Keratinocyte (primary cell): Measurements from ENCODE around the gene CXCL6. TPM values are rescaled to one million over a fixed set of nuclear protein-coding genes. Genes with fewer than 3 reads are reported as not detected.

ENCODE experiments used
- DNase-seq: peaks from one replicate; pipeline ENCODE4 v3.0.0-alpha.2; 2011; ENCODE audit warnings: low read depth, missing footprints, low spot score
- FAIRE-seq: peaks from 2 replicates; lab custom pipeline; 2011; peaks lifted over from hg19 to GRCh38; lab: Jason Lieb, UNC
- H2AFZ ChIP-seq: 2 replicates; pipeline ENCODE4 v1.6.0; 2012; ENCODE audit warnings: low read length, control low read depth, inconsistent platforms; ENCODE audit not compliant: control insufficient read depth
- H3K27ac ChIP-seq: 2 replicates; pipeline ENCODE4 v1.5.1; 2011; ENCODE audit warnings: low read length; ENCODE audit not compliant: control insufficient read depth, insufficient read depth
- H3K27me3 ChIP-seq: 3 replicates; pipeline ENCODE4 v1.6.0; 2011; ENCODE audit warnings: low read length; ENCODE audit not compliant: control insufficient read depth, insufficient read depth; ENCODE audit errors: extremely low read depth
- H3K36me3 ChIP-seq, 2 experiments: 2 replicates in 1 of 2; 3 replicates in 1 of 2; pipeline ENCODE4 v1.5.1; 2011; ENCODE audit warnings: low read length in 2 of 2, mild to moderate bottlenecking in 1 of 2; ENCODE audit not compliant: control insufficient read depth in 2 of 2, insufficient read depth in 2 of 2; ENCODE audit errors: extremely low read depth in 1 of 2
- H3K4me1 ChIP-seq: 3 replicates; pipeline ENCODE4 v1.5.1; 2011; ENCODE audit warnings: low read length; ENCODE audit not compliant: control insufficient read depth, insufficient read depth; ENCODE audit errors: extremely low read depth
- H3K4me2 ChIP-seq: 3 replicates; pipeline ENCODE4 v1.6.0; 2011; ENCODE audit warnings: low read depth, low read length; ENCODE audit not compliant: control insufficient read depth, insufficient read depth; ENCODE audit errors: extremely low read depth
- H3K4me3 ChIP-seq, 3 experiments: fragments of 200-600 bp in 1 of 3; sonication (generic) in 1 of 3; 2 replicates in 2 of 3; 3 replicates in 1 of 3; pipeline ENCODE4 v1.5.1; 2011 to 2016; ENCODE audit warnings: low read length in 3 of 3, mild to moderate bottlenecking in 3 of 3, control low read depth in 2 of 3, inconsistent platforms in 1 of 3, low read depth in 1 of 3, mixed read lengths in 1 of 3, mixed run types in 1 of 3, moderate library complexity in 1 of 3; ENCODE audit not compliant: control insufficient read depth in 2 of 3, insufficient read depth in 2 of 3; ENCODE audit errors: extremely low read depth in 1 of 3
- H3K79me2 ChIP-seq: 2 replicates; pipeline ENCODE4 v1.6.0; 2012; ENCODE audit warnings: low read length; ENCODE audit not compliant: control insufficient read depth, insufficient read depth
- H3K9ac ChIP-seq: 3 replicates; pipeline ENCODE4 v1.6.0; 2011; ENCODE audit warnings: low read length; ENCODE audit not compliant: control insufficient read depth, insufficient read depth; ENCODE audit errors: extremely low read depth
- H3K9me1 ChIP-seq: 3 replicates; pipeline ENCODE4 v1.6.0; 2011; ENCODE audit warnings: low read length; ENCODE audit not compliant: control insufficient read depth, insufficient read depth; ENCODE audit errors: extremely low read depth
- H3K9me3 ChIP-seq: 2 replicates; pipeline ENCODE4 v1.5.1; 2012; ENCODE audit warnings: low read depth, low read length; ENCODE audit not compliant: control insufficient read depth
- H4K20me1 ChIP-seq: 3 replicates; pipeline ENCODE4 v1.6.0; 2011; ENCODE audit warnings: low read length; ENCODE audit not compliant: control insufficient read depth, insufficient read depth; ENCODE audit errors: extremely low read depth
- CTCF ChIP-seq, 3 experiments: IDR thresholded peaks in 1 of 3; conservative IDR thresholded peaks in 1 of 3; optimal IDR thresholded peaks in 1 of 3; 2 replicates in 2 of 3; 3 replicates in 1 of 3; pipeline versions ENCODE3 to v1.5.1; 2011; ENCODE audit warnings: low read length in 3 of 3, mild to moderate bottlenecking in 3 of 3, moderate library complexity in 2 of 3, control low read depth in 1 of 3, inconsistent platforms in 1 of 3; ENCODE audit not compliant: insufficient read depth in 2 of 3; ENCODE audit errors: extremely low read depth in 1 of 3
- EZH2 ChIP-seq: IDR thresholded peaks from one replicate; pipeline ENCODE4 v1.6.1; 2012; ENCODE audit warnings: inconsistent platforms, mild to moderate bottlenecking, low read length, moderate library complexity
- dilution Hi-C: fragments of 300-500 bp; cut with MboI; formaldehyde crosslinking; loops from one replicate; pipeline ENCODE4 v1.7.0; 2020; ENCODE audit warnings: low sequenced_read_pairs; ENCODE audit not compliant: extremely low pct_ligation_motif_present
- polyA plus RNA-seq, 5 experiments: library from polyadenylated mRNA; depleted of rRNA in 3 of 5; stranded (reverse) in 3 of 5; stranded (forward) in 1 of 5; unstranded in 1 of 5; fragments of >200 nt; gene quantifications; 1 replicate in 1 of 5; 2 replicates in 3 of 5; 3 replicates in 1 of 5; pipeline versions ENCODE4 v1.2.1 to v1.2.3, GENCODE V29; 2011 to 2012; ENCODE audit warnings: missing spikeins in 2 of 5, low read depth in 1 of 5, low replicate concordance in 1 of 5

CXCL6 gene
- polyA plus RNA-seq, 1 donor (not counting 4 experiments of a cell fraction or from before 2014, with no cell fraction given) = 0.08 TPM

- no peaks in the 10 kb centered on the region for H3K9me1 ChIP-seq
- no peaks in the 10 kb centered on the region for H3K36me3 ChIP-seq
- peak overlapping the region; percentile 44 for H2AFZ ChIP-seq
- H3K4me2 ChIP-seq = peak overlapping the region; percentile 33
- TF ChIP-seq CTCF (optimal IDR thresholded peaks at IDR 0.05 in 1 of 3, IDR thresholded peaks at IDR 0.05 in 1 of 3, conservative IDR thresholded peaks at IDR 0.05 in 1 of 3; ENCODE audit: extremely low read depth in 1 of 3, insufficient read depth in 2 of 3, low read length in 3 of 3) (no peak), EZH2 (no peak)
- peak overlapping the region; percentile 68 for H3K27ac ChIP-seq
- dilution Hi-C loops = no loop called here
- H3K9me3 ChIP-seq = no peaks in the 10 kb centered on the region
- H4K20me1 ChIP-seq = no peaks in the 10 kb centered on the region
- no peak overlapping the region for H3K4me3 ChIP-seq
- DNase-seq = peak; percentile 65
- no peaks in the 10 kb centered on the region for H3K27me3 ChIP-seq
- no peak overlapping the region for H3K9ac ChIP-seq
- FAIRE-seq = peak; percentile 92
- H3K4me1 ChIP-seq = peaks cover 26% of the 10 kb centered on the region
- H3K79me2 ChIP-seq = no peaks in the 10 kb centered on the region
Measured at GRCh38 chr4:73844345-73844744, 7.9 kb downstream of the CXCL6 start.

GRCh38 chr4:73844806-73845205, 8.3 kb downstream of the CXCL6 start:
- Histone ChIP-seq H3K4me3 (peak overlapping the region in 2 of 3 experiments; percentile 17 to 35), H3K79me2 (no peaks in the 10 kb centered on the region), H3K27me3 (no peaks in the 10 kb centered on the region), H4K20me1 (no peaks in the 10 kb centered on the region), H2AFZ (peak overlapping the region; percentile 44), H3K4me1 (peaks cover 26% of the 10 kb centered on the region), H3K9me1 (no peaks in the 10 kb centered on the region), H3K4me2 (peak overlapping the region; percentile 33), H3K36me3 (no peaks in the 10 kb centered on the region), H3K9me3 (no peaks in the 10 kb centered on the region), H3K27ac (peak overlapping the region; percentile 68), H3K9ac (no peak overlapping the region)
- TF ChIP-seq EZH2 = no peak
- no peak for TF ChIP-seq CTCF (optimal IDR thresholded peaks at IDR 0.05 in 1 of 3, IDR thresholded peaks at IDR 0.05 in 1 of 3, conservative IDR thresholded peaks at IDR 0.05 in 1 of 3; ENCODE audit: extremely low read depth in 1 of 3, insufficient read depth in 2 of 3, low read length in 3 of 3)
- FAIRE-seq (no peak), DNase-seq (no peak)
- dilution Hi-C loops = no loop called here
